A549 (cell line): ENCODE measurements around the gene CARS1.

Source experiments
- CBX2 ChIP-seq: fragments of 200-600 bp; sonication (generic); IDR thresholded peaks from 2 replicates; pipeline ENCODE4 v1.6.1; 2016; ENCODE audit warnings: low read depth, mild to moderate bottlenecking, borderline replicate concordance
- GATA3 ChIP-seq: IDR thresholded peaks from 2 replicates; pipeline ENCODE4 v1.6.1; 2012; ENCODE audit warnings: borderline replicate concordance
- JUN ChIP-seq, 2 experiments: fragments of >200 bp; sonication (Bioruptor Twin); formaldehyde crosslinking; IDR thresholded peaks; 2 replicates in 1 of 2; 3 replicates in 1 of 2; pipeline ENCODE4 v1.6.1; 2016 to 2017
- KDM5A ChIP-seq: fragments of 200-600 bp; sonication (generic); IDR thresholded peaks from 2 replicates; pipeline ENCODE4 v1.6.1; 2016; ENCODE audit warnings: antibody characterized with exemption, mild to moderate bottlenecking
- MAFK ChIP-seq: fragments of 450-650 bp; IDR thresholded peaks from 2 replicates; pipeline ENCODE4 v1.6.1; 2014; ENCODE audit not compliant: partially characterized antibody
- MAX ChIP-seq: IDR thresholded peaks from 2 replicates; pipeline ENCODE4 v1.6.1; 2012
- POLR2A ChIP-seq: IDR thresholded peaks from 2 replicates; pipeline ENCODE4 v1.6.1; 2012; ENCODE audit warnings: mild to moderate bottlenecking, low read length
- RAD21 ChIP-seq, 2 experiments: fragments of >200 bp in 1 of 2; sonication (Bioruptor Twin) in 1 of 2; formaldehyde crosslinking in 1 of 2; IDR thresholded peaks in 1 of 2; conservative IDR thresholded peaks in 1 of 2; 2 replicates in 1 of 2; 3 replicates in 1 of 2; pipeline ENCODE4 v1.6.1; 2012 to 2018; ENCODE audit warnings: inconsistent platforms in 1 of 2
- RFX5 ChIP-seq: fragments of 450-650 bp; IDR thresholded peaks from 2 replicates; pipeline ENCODE4 v1.7.1; 2014; ENCODE audit warnings: antibody characterized with exemption, mild to moderate bottlenecking, moderate library complexity
- USF2 ChIP-seq: fragments of 450-650 bp; IDR thresholded peaks from 2 replicates; pipeline ENCODE4 v1.6.1; 2014; ENCODE audit warnings: antibody characterized with exemption
- TF ChIP-seq, protein P1 (sequence below): fragments of >200 bp; sonication (Bioruptor Twin); formaldehyde crosslinking; IDR thresholded peaks from 3 replicates; pipeline ENCODE4 v1.5.1; 2016
- TF ChIP-seq, protein P2 (sequence below): fragments of 250-450 bp; sonication (Bioruptor Pico); IDR thresholded peaks from 2 replicates; pipeline ENCODE4 v1.5.0; 2021; ENCODE audit warnings: mild to moderate bottlenecking, moderate library complexity, borderline replicate concordance

- TF ChIP-seq, protein P1, sequence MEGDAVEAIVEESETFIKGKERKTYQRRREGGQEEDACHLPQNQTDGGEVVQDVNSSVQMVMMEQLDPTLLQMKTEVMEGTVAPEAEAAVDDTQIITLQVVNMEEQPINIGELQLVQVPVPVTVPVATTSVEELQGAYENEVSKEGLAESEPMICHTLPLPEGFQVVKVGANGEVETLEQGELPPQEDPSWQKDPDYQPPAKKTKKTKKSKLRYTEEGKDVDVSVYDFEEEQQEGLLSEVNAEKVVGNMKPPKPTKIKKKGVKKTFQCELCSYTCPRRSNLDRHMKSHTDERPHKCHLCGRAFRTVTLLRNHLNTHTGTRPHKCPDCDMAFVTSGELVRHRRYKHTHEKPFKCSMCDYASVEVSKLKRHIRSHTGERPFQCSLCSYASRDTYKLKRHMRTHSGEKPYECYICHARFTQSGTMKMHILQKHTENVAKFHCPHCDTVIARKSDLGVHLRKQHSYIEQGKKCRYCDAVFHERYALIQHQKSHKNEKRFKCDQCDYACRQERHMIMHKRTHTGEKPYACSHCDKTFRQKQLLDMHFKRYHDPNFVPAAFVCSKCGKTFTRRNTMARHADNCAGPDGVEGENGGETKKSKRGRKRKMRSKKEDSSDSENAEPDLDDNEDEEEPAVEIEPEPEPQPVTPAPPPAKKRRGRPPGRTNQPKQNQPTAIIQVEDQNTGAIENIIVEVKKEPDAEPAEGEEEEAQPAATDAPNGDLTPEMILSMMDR = no peak
- no peak for TF ChIP-seq RAD21 (conservative IDR thresholded peaks at IDR 0.05 in 1 of 2, IDR thresholded peaks at IDR 0.05 in 1 of 2)
- peak; percentile 53 for TF ChIP-seq POLR2A
- peak; percentile 85 for TF ChIP-seq MAX
- TF ChIP-seq JUN (IDR thresholded peaks at IDR 0.05) = peak; percentile 80 to 96
- TF ChIP-seq, protein P2, sequence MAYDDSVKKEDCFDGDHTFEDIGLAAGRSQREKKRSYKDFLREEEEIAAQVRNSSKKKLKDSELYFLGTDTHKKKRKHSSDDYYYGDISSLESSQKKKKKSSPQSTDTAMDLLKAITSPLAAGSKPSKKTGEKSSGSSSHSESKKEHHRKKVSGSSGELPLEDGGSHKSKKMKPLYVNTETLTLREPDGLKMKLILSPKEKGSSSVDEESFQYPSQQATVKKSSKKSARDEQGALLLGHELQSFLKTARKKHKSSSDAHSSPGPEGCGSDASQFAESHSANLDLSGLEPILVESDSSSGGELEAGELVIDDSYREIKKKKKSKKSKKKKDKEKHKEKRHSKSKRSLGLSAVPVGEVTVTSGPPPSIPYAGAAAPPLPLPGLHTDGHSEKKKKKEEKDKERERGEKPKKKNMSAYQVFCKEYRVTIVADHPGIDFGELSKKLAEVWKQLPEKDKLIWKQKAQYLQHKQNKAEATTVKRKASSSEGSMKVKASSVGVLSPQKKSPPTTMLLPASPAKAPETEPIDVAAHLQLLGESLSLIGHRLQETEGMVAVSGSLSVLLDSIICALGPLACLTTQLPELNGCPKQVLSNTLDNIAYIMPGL (CRISPR knock-in tag) = no peak
- TF ChIP-seq USF2 = no peak
- no peak for TF ChIP-seq KDM5A
- TF ChIP-seq GATA3 = no peak
- no peak for TF ChIP-seq CBX2
- TF ChIP-seq MAFK = no peak
- TF ChIP-seq RFX5 = 0 out of 2 replicates have a peak, but pooled peaks have one; percentile 10
Measured at GRCh38 chr11:3057069-3057963, at the start of gene CARS1.
